RWPE1 (cell line): ENCODE results near the gene EPS8L3.
A peak's percentile ranks its signal among the peaks of the same experiment; 100 is the strongest.

Experiments used
- CTCF ChIA-PET: fragments of 350-600 bp; sonication (Branson Sonifier 250); formaldehyde crosslinking; extraction: SDS; loops from one replicate; lab custom pipeline; 2021; lab: Yijun Ruan, JAX
- POLR2A ChIA-PET: fragments of 400-600 bp; formaldehyde crosslinking; extraction: SDS; loops from one replicate; lab custom pipeline; 2020; ENCODE audit warnings: antibody characterized with exemption; ENCODE audit not compliant: low non-redundant PET; lab: Yijun Ruan, JAX
- DNase-seq: peaks from one replicate; pipeline ENCODE4 v3.0.0; 2012; ENCODE audit warnings: low spot score
- H3K27ac ChIP-seq: fragments of 450-650 bp; 2 replicates; pipeline ENCODE4 v1.5.1; 2017
- CTCF ChIP-seq: fragments of 450-650 bp; conservative IDR thresholded peaks from 2 replicates; pipeline ENCODE4 v1.5.1; 2017; ENCODE audit warnings: low read depth, mild to moderate bottlenecking

The EPS8L3 gene

GRCh38 chr1:109776911-109777310, 13.2 kb upstream of the EPS8L3 start:
- 0 out of 2 replicates have a peak overlapping the region, but pooled peaks have one; percentile 1 for H3K27ac ChIP-seq
- DNase-seq, result peak; percentile 73
- CTCF ChIA-PET, result interaction anchor here (0.5 to 11.7 kb wide), 20 partner anchors 15 to 297 kb away, joined by 3 to 239 read pairs (median 4); partner anchors contain the start of gene AHCYL1
- peak; percentile 85 for TF ChIP-seq CTCF
- POLR2A ChIA-PET, result no interaction called here

- no peak overlapping the region for H3K27ac ChIP-seq
- ChIA-PET POLR2A (no interaction called here), CTCF (interaction anchor here (0.5 to 11.7 kb wide), 14 partner anchors 16 to 296 kb away, joined by 3 to 239 read pairs (median 4); partner anchors contain the start of gene AHCYL1)
- DNase-seq, result no peak
- TF ChIP-seq CTCF, result no peak
Observed at GRCh38 chr1:109776206-109776835, 12.6 kb upstream of the EPS8L3 start.

GRCh38 chr1:109775398-109775797, 11.7 kb upstream of the EPS8L3 start:
- no peak for TF ChIP-seq CTCF
- ChIA-PET CTCF (interaction anchor here (0.6 to 11.7 kb wide), 6 partner anchors 137 to 776 kb away, joined by 3 to 239 read pairs (median 18); partner anchors contain the start of gene AHCYL1), POLR2A (no interaction called here)
- no peak for DNase-seq
- no peak overlapping the region for H3K27ac ChIP-seq

- POLR2A ChIA-PET, result no interaction called here
- H3K27ac ChIP-seq, result no peak overlapping the region
- CTCF ChIA-PET, result interaction anchor here (0.6 to 11.7 kb wide), 14 partner anchors 8 to 228 kb away, joined by 3 to 239 read pairs (median 4); partner anchors contain the start of genes AHCYL1 and GNAI3
- DNase-seq, result no peak
- TF ChIP-seq CTCF, result peak; percentile 38
Observed at GRCh38 chr1:109773900-109774485, 10.3 kb upstream of the EPS8L3 start.

- POLR2A ChIA-PET, result no interaction called here
Observed at GRCh38 chr1:109773203-109773899, 9.6 kb upstream of the EPS8L3 start.

More at GRCh38 chr1:109773203-109773899, 9.6 kb upstream of the EPS8L3 start:
- DNase-seq, result peak; percentile 75
- H3K27ac ChIP-seq, result no peak overlapping the region
- CTCF ChIA-PET, result interaction anchor here (0.6 to 11.7 kb wide), 10 partner anchors 9 to 340 kb away, joined by 3 to 239 read pairs (median 3); partner anchors contain the start of gene AHCYL1
- TF ChIP-seq CTCF, result peak; percentile 85
